ENCODE results near the gene RNF208.

DNA sequence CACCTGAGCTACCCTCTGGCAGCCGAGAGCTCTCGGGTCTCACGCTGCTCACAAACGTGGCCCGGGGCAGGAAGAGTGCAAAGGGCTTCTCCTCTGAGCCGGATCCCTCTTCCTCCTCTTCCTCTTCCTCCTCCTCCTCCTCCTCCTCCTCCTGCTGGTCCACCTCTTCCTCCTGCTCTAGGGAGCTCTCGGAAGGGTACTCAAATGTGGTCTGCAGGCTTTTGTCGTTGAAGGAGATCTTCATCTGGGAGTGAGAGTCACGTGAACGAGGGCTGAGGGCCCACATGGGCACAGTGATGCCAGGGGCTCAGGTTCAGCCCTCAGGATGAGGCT lies 29.6 kb downstream of the RNF208 start:
- TF ChIP-seq, protein P1, sequence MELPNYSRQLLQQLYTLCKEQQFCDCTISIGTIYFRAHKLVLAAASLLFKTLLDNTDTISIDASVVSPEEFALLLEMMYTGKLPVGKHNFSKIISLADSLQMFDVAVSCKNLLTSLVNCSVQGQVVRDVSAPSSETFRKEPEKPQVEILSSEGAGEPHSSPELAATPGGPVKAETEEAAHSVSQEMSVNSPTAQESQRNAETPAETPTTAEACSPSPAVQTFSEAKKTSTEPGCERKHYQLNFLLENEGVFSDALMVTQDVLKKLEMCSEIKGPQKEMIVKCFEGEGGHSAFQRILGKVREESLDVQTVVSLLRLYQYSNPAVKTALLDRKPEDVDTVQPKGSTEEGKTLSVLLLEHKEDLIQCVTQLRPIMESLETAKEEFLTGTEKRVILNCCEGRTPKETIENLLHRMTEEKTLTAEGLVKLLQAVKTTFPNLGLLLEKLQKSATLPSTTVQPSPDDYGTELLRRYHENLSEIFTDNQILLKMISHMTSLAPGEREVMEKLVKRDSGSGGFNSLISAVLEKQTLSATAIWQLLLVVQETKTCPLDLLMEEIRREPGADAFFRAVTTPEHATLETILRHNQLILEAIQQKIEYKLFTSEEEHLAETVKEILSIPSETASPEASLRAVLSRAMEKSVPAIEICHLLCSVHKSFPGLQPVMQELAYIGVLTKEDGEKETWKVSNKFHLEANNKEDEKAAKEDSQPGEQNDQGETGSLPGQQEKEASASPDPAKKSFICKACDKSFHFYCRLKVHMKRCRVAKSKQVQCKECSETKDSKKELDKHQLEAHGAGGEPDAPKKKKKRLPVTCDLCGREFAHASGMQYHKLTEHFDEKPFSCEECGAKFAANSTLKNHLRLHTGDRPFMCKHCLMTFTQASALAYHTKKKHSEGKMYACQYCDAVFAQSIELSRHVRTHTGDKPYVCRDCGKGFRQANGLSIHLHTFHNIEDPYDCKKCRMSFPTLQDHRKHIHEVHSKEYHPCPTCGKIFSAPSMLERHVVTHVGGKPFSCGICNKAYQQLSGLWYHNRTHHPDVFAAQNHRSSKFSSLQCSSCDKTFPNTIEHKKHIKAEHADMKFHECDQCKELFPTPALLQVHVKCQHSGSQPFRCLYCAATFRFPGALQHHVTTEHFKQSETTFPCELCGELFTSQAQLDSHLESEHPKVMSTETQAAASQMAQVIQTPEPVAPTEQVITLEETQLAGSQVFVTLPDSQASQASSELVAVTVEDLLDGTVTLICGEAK (IDR thresholded peaks at IDR 0.05; ENCODE audit: borderline replicate concordance), result no peak
- no peak for TF ChIP-seq BACH1 (IDR thresholded peaks at IDR 0.05; ENCODE audit: borderline replicate concordance)
- TF ChIP-seq, protein P2, sequence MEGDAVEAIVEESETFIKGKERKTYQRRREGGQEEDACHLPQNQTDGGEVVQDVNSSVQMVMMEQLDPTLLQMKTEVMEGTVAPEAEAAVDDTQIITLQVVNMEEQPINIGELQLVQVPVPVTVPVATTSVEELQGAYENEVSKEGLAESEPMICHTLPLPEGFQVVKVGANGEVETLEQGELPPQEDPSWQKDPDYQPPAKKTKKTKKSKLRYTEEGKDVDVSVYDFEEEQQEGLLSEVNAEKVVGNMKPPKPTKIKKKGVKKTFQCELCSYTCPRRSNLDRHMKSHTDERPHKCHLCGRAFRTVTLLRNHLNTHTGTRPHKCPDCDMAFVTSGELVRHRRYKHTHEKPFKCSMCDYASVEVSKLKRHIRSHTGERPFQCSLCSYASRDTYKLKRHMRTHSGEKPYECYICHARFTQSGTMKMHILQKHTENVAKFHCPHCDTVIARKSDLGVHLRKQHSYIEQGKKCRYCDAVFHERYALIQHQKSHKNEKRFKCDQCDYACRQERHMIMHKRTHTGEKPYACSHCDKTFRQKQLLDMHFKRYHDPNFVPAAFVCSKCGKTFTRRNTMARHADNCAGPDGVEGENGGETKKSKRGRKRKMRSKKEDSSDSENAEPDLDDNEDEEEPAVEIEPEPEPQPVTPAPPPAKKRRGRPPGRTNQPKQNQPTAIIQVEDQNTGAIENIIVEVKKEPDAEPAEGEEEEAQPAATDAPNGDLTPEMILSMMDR (IDR thresholded peaks at IDR 0.05 in 2 of 3, conservative IDR thresholded peaks at IDR 0.05 in 1 of 3; ENCODE audit: control insufficient read depth in 2 of 3, extremely low read depth in 1 of 3, insufficient read depth in 1 of 3, low read depth in 3 of 3, low read length in 3 of 3), result no peak
- TF ChIP-seq EP300 (IDR thresholded peaks at IDR 0.05; ENCODE audit: borderline replicate concordance in 1 of 2, control insufficient read depth in 1 of 2, low read depth in 2 of 2, low read length in 2 of 2), result no peak
- no peak for TF ChIP-seq EZH2 (IDR thresholded peaks at IDR 0.05; ENCODE audit: borderline replicate concordance, control insufficient read depth, low read depth, low read length)
- TF ChIP-seq SUPT20H (IDR thresholded peaks at IDR 0.05; ENCODE audit: borderline replicate concordance, control insufficient read depth, low read depth, low read length), result no peak
- TF ChIP-seq, protein P3, sequence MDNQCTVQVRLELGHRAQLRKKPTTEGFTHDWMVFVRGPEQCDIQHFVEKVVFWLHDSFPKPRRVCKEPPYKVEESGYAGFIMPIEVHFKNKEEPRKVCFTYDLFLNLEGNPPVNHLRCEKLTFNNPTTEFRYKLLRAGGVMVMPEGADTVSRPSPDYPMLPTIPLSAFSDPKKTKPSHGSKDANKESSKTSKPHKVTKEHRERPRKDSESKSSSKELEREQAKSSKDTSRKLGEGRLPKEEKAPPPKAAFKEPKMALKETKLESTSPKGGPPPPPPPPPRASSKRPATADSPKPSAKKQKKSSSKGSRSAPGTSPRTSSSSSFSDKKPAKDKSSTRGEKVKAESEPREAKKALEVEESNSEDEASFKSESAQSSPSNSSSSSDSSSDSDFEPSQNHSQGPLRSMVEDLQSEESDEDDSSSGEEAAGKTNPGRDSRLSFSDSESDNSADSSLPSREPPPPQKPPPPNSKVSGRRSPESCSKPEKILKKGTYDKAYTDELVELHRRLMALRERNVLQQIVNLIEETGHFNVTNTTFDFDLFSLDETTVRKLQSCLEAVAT (IDR thresholded peaks at IDR 0.05), result no peak
- TF ChIP-seq TCF7 (IDR thresholded peaks at IDR 0.05; ENCODE audit: borderline replicate concordance), result no peak
- TF ChIP-seq SPI1 (IDR thresholded peaks at IDR 0.05; ENCODE audit: borderline replicate concordance, insufficient read depth, low read depth, low read length), result no peak
